WTC11 (cell line): ENCODE measurements around the gene KAT6B. TPM values are rescaled to one million over a fixed set of nuclear protein-coding genes. Genes with fewer than 3 reads are reported as not detected.

Experiments
- ATAC-seq: fragments of 200-7000 bp; cut with Tn5 transposase; 2 replicates; pipeline ENCODE4 v1.10.0; 2021; ENCODE audit warnings: mild to moderate bottlenecking, moderate library complexity
- CTCF ChIA-PET: fragments of 300-600 bp; sonication (Branson Sonifier 250); formaldehyde crosslinking; loops from one replicate; lab custom pipeline; 2021; ENCODE audit warnings: antibody characterized with exemption; lab: Charles Lee
- POLR2A ChIA-PET: fragments of 350-600 bp; sonication (Branson Sonifier 250); formaldehyde crosslinking; loops from one replicate; lab custom pipeline; 2021; ENCODE audit warnings: antibody characterized with exemption; lab: Charles Lee
- DNase-seq: peaks from one replicate; pipeline ENCODE4 v3.0.0; 2021; ENCODE audit warnings: low spot score
- H3K27ac Mint-ChIP-seq: 2 replicates; pipeline ENCODE4 v1.8.0; 2021; ENCODE audit warnings: mixed read lengths
- H3K27me3 Mint-ChIP-seq: 2 replicates; pipeline ENCODE4 v1.8.0; 2021; ENCODE audit warnings: low read depth, mild to moderate bottlenecking, moderate library complexity, mixed read lengths
- H3K36me3 Mint-ChIP-seq: 2 replicates; pipeline ENCODE4 v1.8.0; 2021; ENCODE audit warnings: mixed read lengths
- H3K4me1 Mint-ChIP-seq: 2 replicates; pipeline ENCODE4 v1.8.0; 2022; ENCODE audit warnings: mixed read lengths
- H3K4me3 Mint-ChIP-seq: 2 replicates; pipeline ENCODE4 v1.8.0; 2021; ENCODE audit warnings: mild to moderate bottlenecking, moderate library complexity, mixed read lengths
- H3K9me3 Mint-ChIP-seq: 2 replicates; pipeline ENCODE4 v1.8.0; 2021; ENCODE audit warnings: mixed read lengths
- AFF4 ChIP-seq: sonication (generic); formaldehyde crosslinking; IDR thresholded peaks from 2 replicates; pipeline ENCODE4 v1.8.1; 2023; ENCODE audit warnings: mild to moderate bottlenecking, missing genetic modification reagents, borderline replicate concordance
- CREM ChIP-seq: sonication (generic); formaldehyde crosslinking; IDR thresholded peaks from 2 replicates; pipeline ENCODE4 v1.8.1; 2022; ENCODE audit warnings: mild to moderate bottlenecking, missing genetic modification reagents, moderate library complexity
- ELF4 ChIP-seq: sonication (generic); formaldehyde crosslinking; IDR thresholded peaks from 2 replicates; pipeline ENCODE4 v1.8.1; 2022; ENCODE audit warnings: low read depth, mild to moderate bottlenecking, moderate library complexity, missing genetic modification reagents
- ESRRA ChIP-seq: sonication (generic); formaldehyde crosslinking; IDR thresholded peaks from 2 replicates; pipeline ENCODE4 v1.8.1; 2022; ENCODE audit warnings: mild to moderate bottlenecking, missing genetic modification reagents, borderline replicate concordance
- FOXP1 ChIP-seq: sonication (generic); formaldehyde crosslinking; IDR thresholded peaks from 2 replicates; pipeline ENCODE4 v1.8.0; 2022; ENCODE audit warnings: missing genetic modification reagents, mild to moderate bottlenecking, moderate library complexity, borderline replicate concordance
- GABPB1 ChIP-seq: sonication (generic); formaldehyde crosslinking; IDR thresholded peaks from 2 replicates; pipeline ENCODE4 v1.8.1; 2023; ENCODE audit warnings: mild to moderate bottlenecking, missing genetic modification reagents
- IRF2 ChIP-seq: sonication (generic); formaldehyde crosslinking; IDR thresholded peaks from 2 replicates; pipeline ENCODE4 v1.8.0; 2022; ENCODE audit warnings: low read depth, missing genetic modification reagents, borderline replicate concordance
- JAZF1 ChIP-seq: fragments of 250-450 bp; sonication (Bioruptor Pico); IDR thresholded peaks from 2 replicates; pipeline ENCODE4 v1.9.0; 2021; ENCODE audit warnings: moderate library complexity, mild to moderate bottlenecking, inconsistent platforms
- NFATC4 ChIP-seq: fragments of 250-450 bp; sonication (Bioruptor Pico); IDR thresholded peaks from 2 replicates; pipeline ENCODE4 v1.9.0; 2021; ENCODE audit warnings: mild to moderate bottlenecking
- NFYB ChIP-seq: sonication (generic); formaldehyde crosslinking; conservative IDR thresholded peaks from 2 replicates; pipeline ENCODE4 v1.8.0; 2022; ENCODE audit warnings: low read depth, missing genetic modification reagents
- RELA ChIP-seq: sonication (generic); formaldehyde crosslinking; IDR thresholded peaks from 2 replicates; pipeline ENCODE4 v1.8.1; 2022; ENCODE audit warnings: missing genetic modification reagents, mild to moderate bottlenecking, borderline replicate concordance
- RORB ChIP-seq: fragments of 250-450 bp; sonication (Bioruptor Pico); IDR thresholded peaks from 2 replicates; pipeline ENCODE4 v1.9.0; 2021; ENCODE audit warnings: mild to moderate bottlenecking
- SMAD3 ChIP-seq: sonication (generic); formaldehyde crosslinking; IDR thresholded peaks from 2 replicates; pipeline ENCODE4 v1.8.0; 2022; ENCODE audit warnings: missing genetic modification reagents, mild to moderate bottlenecking, borderline replicate concordance
- SP1 ChIP-seq: sonication (generic); formaldehyde crosslinking; conservative IDR thresholded peaks from 2 replicates; pipeline ENCODE4 v1.8.1; 2022; ENCODE audit warnings: missing genetic modification reagents
- TEAD1 ChIP-seq: sonication (generic); formaldehyde crosslinking; IDR thresholded peaks from 2 replicates; pipeline ENCODE4 v1.8.0; 2022; ENCODE audit warnings: mild to moderate bottlenecking, missing genetic modification reagents
- TP53 ChIP-seq: sonication (generic); formaldehyde crosslinking; IDR thresholded peaks from 2 replicates; pipeline ENCODE4 v1.8.1; 2023; ENCODE audit warnings: mild to moderate bottlenecking, missing genetic modification reagents
- ZNF219 ChIP-seq: sonication (generic); formaldehyde crosslinking; IDR thresholded peaks from 2 replicates; pipeline ENCODE4 v1.8.0; 2023; ENCODE audit warnings: missing genetic modification reagents, mild to moderate bottlenecking, borderline replicate concordance
- total RNA-seq: library from RNA; stranded (reverse); gene quantifications from 3 replicates; pipeline ENCODE4 v1.2.3, GENCODE V29; 2021
- TF ChIP-seq, protein P1 (sequence below): sonication (generic); formaldehyde crosslinking; IDR thresholded peaks from 2 replicates; pipeline ENCODE4 v1.8.0; 2023; ENCODE audit warnings: missing genetic modification reagents
- TF ChIP-seq, protein P2 (sequence below): sonication (generic); formaldehyde crosslinking; IDR thresholded peaks from 2 replicates; pipeline ENCODE4 v1.8.1; 2023; ENCODE audit warnings: mild to moderate bottlenecking, missing genetic modification reagents, moderate library complexity
- TF ChIP-seq, protein P3 (sequence below): fragments of 250-450 bp; sonication (Bioruptor Pico); conservative IDR thresholded peaks from 2 replicates; pipeline ENCODE4 v1.9.0; 2021; ENCODE audit warnings: mild to moderate bottlenecking

Gene KAT6B
- total RNA-seq, 1 experiment from 2014 or later, result 18.5 TPM

- no peak for TF ChIP-seq RELA (CRISPR knock-in tag)
- TF ChIP-seq, protein P1, sequence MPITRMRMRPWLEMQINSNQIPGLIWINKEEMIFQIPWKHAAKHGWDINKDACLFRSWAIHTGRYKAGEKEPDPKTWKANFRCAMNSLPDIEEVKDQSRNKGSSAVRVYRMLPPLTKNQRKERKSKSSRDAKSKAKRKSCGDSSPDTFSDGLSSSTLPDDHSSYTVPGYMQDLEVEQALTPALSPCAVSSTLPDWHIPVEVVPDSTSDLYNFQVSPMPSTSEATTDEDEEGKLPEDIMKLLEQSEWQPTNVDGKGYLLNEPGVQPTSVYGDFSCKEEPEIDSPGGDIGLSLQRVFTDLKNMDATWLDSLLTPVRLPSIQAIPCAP, result no peak
- no peak for TF ChIP-seq GABPB1 (CRISPR knock-in tag)
- no peak for TF ChIP-seq NFYB (CRISPR knock-in tag)
- no peak for TF ChIP-seq IRF2 (CRISPR knock-in tag)
- TF ChIP-seq SP1 (CRISPR knock-in tag), result no peak
- TF ChIP-seq CREM, result no peak
- TF ChIP-seq ESRRA, result no peak
- no peak for TF ChIP-seq TP53
- no peak for TF ChIP-seq JAZF1 (CRISPR knock-in tag)
- no peak for TF ChIP-seq TEAD1 (CRISPR knock-in tag)
These were observed 237.2 kb downstream of the KAT6B start (continued) for GRCh38 chr10:75063461-75064230.

- no peaks in the 10 kb centered on the region for H3K9me3 Mint-ChIP-seq
- ChIA-PET CTCF (interaction anchor here (0.7 kb wide), 1 partner anchor 35 kb away, joined by 4 read pairs; no protein-coding TSS in a partner anchor), POLR2A (interaction anchor here (0.5 kb wide), 1 partner anchor 353 kb away, joined by 4 read pairs; no protein-coding TSS in a partner anchor)
- peaks cover 2% of the 10 kb centered on the region; the same call in 1 of the 2 replicates for H3K4me1 Mint-ChIP-seq
- H3K27me3 Mint-ChIP-seq, result no peaks in the 10 kb centered on the region; the same call in 1 of the 2 replicates
- H3K27ac Mint-ChIP-seq, result no peak overlapping the region
- no peak for ATAC-seq
- H3K4me3 Mint-ChIP-seq, result no peak overlapping the region
- no peaks in the 10 kb centered on the region for H3K36me3 Mint-ChIP-seq
- no peak for DNase-seq
- no peak for TF ChIP-seq FOXP1 (CRISPR knock-in tag)
- TF ChIP-seq SMAD3 (CRISPR knock-in tag), result no peak
- TF ChIP-seq ZNF219 (CRISPR knock-in tag), result no peak
- TF ChIP-seq NFYB (CRISPR knock-in tag), result no peak
- no peak for TF ChIP-seq NFATC4 (CRISPR knock-in tag)
- TF ChIP-seq, protein P2, sequence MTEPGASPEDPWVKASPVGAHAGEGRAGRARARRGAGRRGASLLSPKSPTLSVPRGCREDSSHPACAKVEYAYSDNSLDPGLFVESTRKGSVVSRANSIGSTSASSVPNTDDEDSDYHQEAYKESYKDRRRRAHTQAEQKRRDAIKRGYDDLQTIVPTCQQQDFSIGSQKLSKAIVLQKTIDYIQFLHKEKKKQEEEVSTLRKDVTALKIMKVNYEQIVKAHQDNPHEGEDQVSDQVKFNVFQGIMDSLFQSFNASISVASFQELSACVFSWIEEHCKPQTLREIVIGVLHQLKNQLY (CRISPR knock-in tag), result no peak
- no peak for TF ChIP-seq TP53
- no peak for TF ChIP-seq AFF4 (CRISPR knock-in tag)
- no peak for TF ChIP-seq RORB (CRISPR knock-in tag)
- TF ChIP-seq, protein P3, sequence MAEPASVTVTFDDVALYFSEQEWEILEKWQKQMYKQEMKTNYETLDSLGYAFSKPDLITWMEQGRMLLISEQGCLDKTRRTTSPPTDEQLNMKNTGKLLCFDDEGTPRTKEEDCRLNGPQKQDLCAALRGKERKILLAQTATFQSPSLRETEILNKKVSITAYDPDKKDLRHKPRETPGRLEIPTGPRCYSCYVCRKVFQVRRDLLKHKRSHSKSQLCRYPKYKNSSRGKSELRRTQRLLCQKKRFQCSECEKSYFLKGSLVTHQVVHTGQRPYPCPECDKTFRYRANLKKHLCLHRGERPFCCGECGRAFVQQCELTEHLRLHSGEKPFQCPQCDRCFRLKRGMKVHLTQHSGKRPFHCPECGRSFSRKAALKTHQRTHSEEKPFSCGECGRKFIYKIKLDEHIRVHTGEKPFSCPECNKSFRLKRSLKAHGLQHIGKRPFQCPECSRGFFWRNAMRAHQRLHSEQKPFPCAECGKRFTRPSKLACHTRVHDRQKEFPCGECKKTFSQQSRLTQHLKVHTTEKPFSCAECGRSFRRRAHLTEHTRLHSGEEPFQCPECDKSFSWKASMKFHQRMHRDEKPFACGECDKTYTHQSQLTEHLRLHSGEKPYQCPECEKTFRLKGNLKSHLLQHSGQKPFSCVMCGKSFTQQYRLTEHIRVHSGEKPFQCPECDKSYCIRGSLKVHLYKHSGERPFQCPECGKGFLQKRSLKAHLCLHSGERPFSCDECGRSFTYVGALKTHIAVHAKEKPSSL (CRISPR knock-in tag), result no peak
- TF ChIP-seq ELF4 (CRISPR knock-in tag), result no peak
These were observed 238.7 kb downstream of the KAT6B start for GRCh38 chr10:75065076-75065475.
